Endothelial cell (in vitro differentiated cells): ENCODE measurements around the gene NEGR1. TPM values are rescaled to one million over a fixed set of nuclear protein-coding genes. Genes with fewer than 3 reads are reported as not detected.

ENCODE experiments used
- DNase-seq: peaks from one replicate; pipeline ENCODE4 v3.0.0; 2021; ENCODE audit warnings: low spot score
- H3K27ac Mint-ChIP-seq: one replicate; pipeline ENCODE4 v1.8.0; 2021; ENCODE audit warnings: mixed read lengths, inconsistent platforms; ENCODE audit not compliant: unreplicated experiment
- H3K27me3 Mint-ChIP-seq: one replicate; pipeline ENCODE4 v1.8.0; 2021; ENCODE audit warnings: mild to moderate bottlenecking, moderate library complexity, mixed read lengths, inconsistent platforms; ENCODE audit not compliant: unreplicated experiment
- H3K36me3 Mint-ChIP-seq: one replicate; pipeline ENCODE4 v1.8.0; 2021; ENCODE audit warnings: mild to moderate bottlenecking, low read depth, mixed read lengths, inconsistent platforms; ENCODE audit not compliant: unreplicated experiment
- H3K4me1 Mint-ChIP-seq: one replicate; pipeline ENCODE4 v1.8.0; 2021; ENCODE audit warnings: mild to moderate bottlenecking, mixed read lengths, inconsistent platforms; ENCODE audit not compliant: unreplicated experiment
- H3K4me3 Mint-ChIP-seq: one replicate; pipeline ENCODE4 v1.8.0; 2021; ENCODE audit warnings: mild to moderate bottlenecking, mixed read lengths, inconsistent platforms; ENCODE audit not compliant: unreplicated experiment
- H3K9me3 Mint-ChIP-seq: one replicate; pipeline ENCODE4 v1.8.0; 2021; ENCODE audit warnings: mixed read lengths, inconsistent platforms; ENCODE audit not compliant: unreplicated experiment
- CTCF ChIP-seq: fragments of 200-600 bp; sonication (generic); IDR thresholded peaks from one replicate; pipeline ENCODE4 v1.5.0; 2021; ENCODE audit warnings: antibody characterized with exemption; ENCODE audit not compliant: unreplicated experiment
- total RNA-seq: library from RNA; stranded (reverse); fragmentation: NEBNext Ultra II Directional; extraction: Animal tissue kit (Norgen Biotek cat#: 25700); gene quantifications from one replicate; pipeline ENCODE4 v1.2.1, GENCODE V29; 2021; ENCODE audit not compliant: unreplicated experiment

The NEGR1 gene
- total RNA-seq, 1 donor from 2014 or later = 2.9 TPM

- Mint-ChIP-seq H3K27ac (no peak overlapping the region), H3K27me3 (no peaks in the 10 kb centered on the region), H3K36me3 (no peaks in the 10 kb centered on the region), H3K4me1 (peaks cover 3% of the 10 kb centered on the region), H3K4me3 (no peak overlapping the region), H3K9me3 (no peaks in the 10 kb centered on the region)
- no peak for DNase-seq
- no peak for TF ChIP-seq CTCF
Observed at GRCh38 chr1:71828431-71829012, 453.8 kb downstream of the NEGR1 start.

GRCh38 chr1:71823708-71824305, 458.5 kb downstream of the NEGR1 start:
- no peak for TF ChIP-seq CTCF
- H3K27ac Mint-ChIP-seq = no peak overlapping the region
- no peaks in the 10 kb centered on the region for H3K9me3 Mint-ChIP-seq
- peaks cover 2% of the 10 kb centered on the region for H3K4me1 Mint-ChIP-seq
- DNase-seq = no peak
- no peaks in the 10 kb centered on the region for H3K27me3 Mint-ChIP-seq
- H3K36me3 Mint-ChIP-seq = no peaks in the 10 kb centered on the region
- no peak overlapping the region for H3K4me3 Mint-ChIP-seq

- no peaks in the 10 kb centered on the region for H3K27me3 Mint-ChIP-seq
- no peak for DNase-seq
- no peaks in the 10 kb centered on the region for H3K36me3 Mint-ChIP-seq
Observed at GRCh38 chr1:71817028-71817427, 465.3 kb downstream of the NEGR1 start.

GRCh38 chr1:71809085-71809484, 473.3 kb downstream of the NEGR1 start:
- DNase-seq = no peak
- H3K4me1 Mint-ChIP-seq = no peaks in the 10 kb centered on the region
- H3K27me3 Mint-ChIP-seq = no peaks in the 10 kb centered on the region
- no peak overlapping the region for H3K27ac Mint-ChIP-seq
- H3K9me3 Mint-ChIP-seq = no peaks in the 10 kb centered on the region
- no peaks in the 10 kb centered on the region for H3K36me3 Mint-ChIP-seq
- no peak overlapping the region for H3K4me3 Mint-ChIP-seq
- TF ChIP-seq CTCF = no peak

More at GRCh38 chr1:71817028-71817427, 465.3 kb downstream of the NEGR1 start:
- Mint-ChIP-seq H3K9me3 (no peaks in the 10 kb centered on the region), H3K4me3 (no peak overlapping the region), H3K4me1 (no peaks in the 10 kb centered on the region), H3K27ac (no peak overlapping the region)
- TF ChIP-seq CTCF = no peak

- Mint-ChIP-seq H3K36me3 (no peaks in the 10 kb centered on the region), H3K4me1 (no peaks in the 10 kb centered on the region), H3K27me3 (no peaks in the 10 kb centered on the region), H3K4me3 (no peak overlapping the region), H3K27ac (no peak overlapping the region), H3K9me3 (no peaks in the 10 kb centered on the region)
- no peak for TF ChIP-seq CTCF
- no peak for DNase-seq
Observed at GRCh38 chr1:71804140-71804539, 478.2 kb downstream of the NEGR1 start.
